Bone marrow (tissue), 2 donors: Measurements from ENCODE around the gene NINJ1.

Experiments
- DNase-seq, 2 donors: peaks; one replicate each; lab custom pipeline; 2025; lab: John Stamatoyannopoulos, UW

Gene NINJ1

GRCh38 chr9:93099551-93100275, 34.3 kb downstream of the NINJ1 start:
- no peak for DNase-seq

DNA sequence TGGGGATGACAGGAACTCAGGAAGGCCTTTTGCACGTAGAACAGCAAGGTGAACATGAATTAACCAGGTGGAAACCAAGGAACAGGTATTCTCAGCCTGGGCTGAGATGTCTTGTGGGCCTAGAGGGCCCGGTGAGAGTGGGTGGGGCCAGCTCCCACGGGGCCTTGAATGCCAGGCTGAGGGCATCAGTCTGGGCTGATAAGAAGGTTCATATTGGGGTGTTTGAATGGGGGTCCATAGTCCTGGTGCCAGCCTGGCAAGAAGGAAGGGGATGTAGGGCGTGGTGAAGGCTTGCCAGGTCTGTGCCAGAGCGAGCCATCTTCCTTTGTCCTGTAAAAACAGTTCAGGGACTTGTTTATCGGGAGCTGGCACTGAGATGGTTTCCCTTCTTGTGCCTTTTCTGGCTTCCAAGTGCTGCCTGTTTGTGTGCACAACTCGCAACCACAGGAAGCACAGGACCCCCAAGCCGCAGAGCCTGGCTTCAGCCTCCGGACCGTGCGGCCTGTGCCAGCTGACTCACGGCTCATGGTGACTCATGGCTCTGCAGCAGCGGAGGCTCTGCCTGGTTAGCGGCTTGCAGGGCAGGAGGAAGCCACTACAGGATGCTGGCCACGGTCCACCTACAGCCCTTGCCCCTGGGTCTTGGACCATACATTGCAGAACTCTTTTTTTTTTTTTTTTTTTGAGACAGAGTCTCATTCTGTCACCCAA, 35.7 kb downstream of the NINJ1 start:
- DNase-seq: peak; percentile 66 to 88

GRCh38 chr9:93097511-93098201, 36.4 kb downstream of the NINJ1 start:
- no peak for DNase-seq

- no peak for DNase-seq
Observed at GRCh38 chr9:93096811-93097382, 37.2 kb downstream of the NINJ1 start.

- no peak for DNase-seq
Observed at GRCh38 chr9:93096131-93096802, 37.8 kb downstream of the NINJ1 start, which contains the start of gene CARD19. Gene CARD19, plus strand, starts transcription at chr9:93096217. Its CDS starts 129 bp downstream, at chr9:93096346.

- peak; percentile 98 to 99 for DNase-seq
Observed at GRCh38 chr9:93095205-93096130, 38.6 kb downstream of the NINJ1 start.

DNA sequence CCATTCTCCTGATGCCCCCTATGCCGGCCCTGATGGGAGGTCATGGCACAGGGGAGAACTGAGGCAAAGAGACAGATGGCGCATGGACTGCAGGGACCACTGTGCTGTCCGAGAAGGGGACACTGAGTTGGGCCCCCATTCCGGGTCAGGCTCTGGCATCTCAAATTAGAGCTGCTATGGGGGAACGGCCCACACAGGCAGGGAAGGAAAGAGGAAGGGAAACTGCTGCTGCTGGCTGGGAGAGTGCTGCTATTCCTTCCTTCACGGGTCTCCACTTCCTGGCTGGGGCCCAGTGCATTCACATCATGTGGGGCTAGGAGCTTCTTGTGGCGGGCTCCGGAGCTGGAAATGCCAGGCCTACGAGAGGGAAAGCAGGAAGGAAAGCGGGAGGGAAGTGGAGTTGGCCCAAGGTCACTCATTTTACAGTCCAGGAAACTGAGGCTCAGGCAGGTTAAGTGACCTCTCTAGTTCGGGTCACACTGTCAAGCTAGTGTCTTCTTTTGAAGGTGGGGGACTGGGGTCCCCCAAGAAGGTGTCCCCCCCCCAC, 39.3 kb downstream of the NINJ1 start:
- peak in 1 of 2 donors; percentile 25 for DNase-seq

DNA sequence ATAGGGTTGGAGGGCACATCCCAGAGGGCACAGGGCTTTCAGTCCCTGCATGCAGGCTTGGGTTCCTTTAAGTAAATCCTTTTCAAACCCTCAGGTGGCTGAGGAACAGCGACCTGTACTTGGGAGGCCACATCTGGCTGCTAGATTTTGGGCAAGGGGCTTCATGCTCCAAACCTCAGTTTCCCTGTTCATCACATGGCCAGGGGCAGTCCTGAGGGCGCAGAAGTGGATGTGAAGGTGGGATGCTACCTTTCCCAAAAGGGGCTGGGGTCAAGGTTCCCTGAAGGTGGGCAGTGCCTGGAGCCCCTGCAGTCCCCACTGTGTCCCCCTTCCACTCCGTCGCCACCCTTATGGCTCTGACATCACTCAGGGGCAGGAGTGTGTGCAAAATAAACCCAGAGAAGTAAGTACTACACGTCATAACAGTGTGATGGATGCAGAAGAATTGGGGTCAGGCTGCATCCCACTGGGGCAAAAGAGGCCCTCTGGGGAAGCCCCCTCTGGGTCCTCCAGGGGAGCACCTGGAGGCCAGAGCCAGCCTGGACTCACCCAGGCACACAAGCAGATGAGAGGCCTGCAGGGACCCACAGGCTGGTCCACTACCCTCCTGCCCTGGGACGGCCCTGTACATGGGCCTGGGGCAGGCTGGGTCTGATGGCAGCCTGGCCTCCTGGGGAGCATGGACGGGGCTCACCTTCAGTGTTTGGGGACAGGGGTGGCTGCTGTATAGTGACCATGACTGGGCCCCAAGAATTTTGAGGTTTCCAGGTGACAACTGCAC, 40.0 kb downstream of the NINJ1 start:
- no peak for DNase-seq

GRCh38 chr9:93093127-93093876, 40.7 kb downstream of the NINJ1 start:
- no peak for DNase-seq

- no peak for DNase-seq
Observed at GRCh38 chr9:93092251-93092991, 41.6 kb downstream of the NINJ1 start.

DNA sequence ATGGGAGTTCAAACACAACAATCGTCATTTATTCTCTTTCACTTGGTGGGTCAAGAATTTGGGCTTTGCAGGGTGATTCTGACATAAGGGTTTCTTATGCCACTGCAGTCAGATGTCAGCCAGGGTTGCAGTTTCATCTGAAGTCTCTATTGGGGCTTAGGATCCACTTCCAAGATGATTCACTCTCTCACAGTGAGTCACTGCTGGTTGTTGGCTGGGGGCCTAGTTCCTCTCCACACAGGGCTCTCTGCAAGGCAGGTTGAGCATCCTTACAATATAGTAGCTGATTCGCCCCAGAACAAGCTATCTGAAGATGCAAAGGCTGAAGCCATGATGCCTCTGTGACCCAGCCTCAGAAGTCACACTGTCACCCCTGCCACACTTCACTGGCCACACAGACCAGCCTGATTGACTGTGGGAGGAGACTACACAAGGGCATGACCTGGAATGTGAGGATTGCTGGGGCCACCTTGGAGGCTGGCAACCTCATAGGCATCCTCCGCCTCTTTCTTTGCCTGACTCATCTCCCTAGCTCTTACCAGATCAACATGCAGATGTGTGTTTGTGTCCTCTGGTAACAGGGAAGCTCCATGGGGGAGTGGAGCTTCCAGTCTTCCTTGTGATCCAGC, 42.5 kb downstream of the NINJ1 start:
- DNase-seq: peak; percentile 53 to 55

GRCh38 chr9:93091056-93091452, 43.0 kb downstream of the NINJ1 start:
- DNase-seq: no peak

DNA sequence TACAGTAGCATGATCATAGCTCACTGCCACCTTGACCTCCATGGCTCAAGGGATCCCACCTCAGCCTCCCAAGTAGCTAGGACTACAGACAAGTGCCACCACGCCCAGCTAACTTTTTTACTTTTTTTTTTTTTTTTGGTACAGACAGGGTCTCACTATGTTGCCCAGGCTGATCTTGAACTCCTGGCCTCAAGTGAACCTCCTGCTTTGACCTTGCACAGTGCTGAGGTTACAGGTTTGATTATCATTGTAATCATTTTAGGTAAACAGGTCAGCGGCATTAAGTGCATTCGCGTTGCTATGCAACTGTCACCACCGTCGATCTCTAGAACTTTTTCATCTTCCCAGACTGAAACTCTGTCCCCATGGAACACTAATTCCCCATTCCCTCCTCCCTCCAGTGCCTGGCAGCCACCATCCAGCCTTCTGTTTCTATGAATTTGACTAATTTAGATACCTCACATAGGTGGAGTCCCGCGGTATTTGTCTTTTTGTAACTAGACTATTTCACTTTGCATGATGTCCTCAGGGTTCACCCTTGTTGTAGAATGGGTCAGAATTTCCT, 43.9 kb downstream of the NINJ1 start:
- no peak for DNase-seq

DNA sequence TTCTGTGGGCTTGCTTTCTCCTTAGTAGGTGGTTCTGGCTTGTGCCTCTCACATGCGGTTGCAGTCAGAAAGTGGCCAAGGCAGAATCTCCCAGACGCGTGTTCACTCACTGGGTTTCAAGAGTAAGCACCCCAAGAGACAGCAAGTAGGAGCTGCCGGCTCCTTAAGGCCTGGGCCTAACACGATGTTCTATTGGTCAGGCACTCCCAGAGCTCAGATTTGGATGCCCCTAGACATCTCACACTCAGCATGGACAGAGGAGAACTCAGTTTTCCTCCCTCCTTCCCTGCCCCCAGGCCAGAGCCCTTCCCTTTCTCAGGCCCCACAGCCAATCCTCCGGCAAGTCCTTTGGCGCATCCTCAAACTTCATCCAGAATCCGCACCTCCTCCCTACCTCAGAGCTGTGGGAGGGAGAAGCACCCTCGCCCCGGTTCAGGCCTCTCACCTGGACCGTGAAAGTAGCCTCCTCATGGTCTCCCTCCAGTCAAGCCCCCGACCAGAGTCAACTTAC, 44.5 kb downstream of the NINJ1 start:
- DNase-seq: no peak

DNA sequence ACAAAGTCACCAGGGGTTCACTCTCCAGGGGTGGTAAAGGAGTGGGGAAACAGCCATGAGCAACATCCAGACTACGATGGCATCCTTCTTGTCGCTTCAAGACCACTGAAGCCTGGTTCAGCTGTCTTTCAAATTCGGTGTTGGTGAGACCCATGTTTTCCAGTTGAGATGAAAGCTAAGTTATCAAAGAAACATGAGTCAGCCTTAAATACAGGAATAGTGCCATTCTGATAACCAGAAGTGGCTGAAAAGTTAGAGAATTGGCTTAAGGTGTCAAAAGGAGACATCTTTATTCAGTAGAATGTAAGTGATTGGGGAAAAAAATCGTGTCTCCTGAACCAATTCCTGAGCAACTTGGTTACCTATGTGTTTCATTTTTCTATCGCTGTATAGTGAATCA, 45.0 kb downstream of the NINJ1 start:
- DNase-seq: no peak

DNA sequence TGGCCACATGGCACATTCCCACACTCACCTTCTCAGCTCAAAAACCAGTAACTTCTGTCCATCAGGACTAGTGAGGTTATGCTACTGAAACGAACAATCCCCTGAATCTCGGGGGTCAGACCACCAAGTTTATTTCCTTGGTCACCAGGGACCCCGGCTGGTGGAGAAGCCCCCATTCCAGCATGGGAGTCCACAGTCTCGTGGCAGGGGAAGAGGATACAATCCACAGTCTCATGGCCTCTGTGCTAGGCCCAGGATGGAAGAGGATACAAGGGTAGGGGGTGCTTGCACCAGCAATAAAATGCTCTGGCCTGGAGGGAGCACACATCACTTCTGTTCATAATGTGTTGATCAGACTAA, 45.4 kb downstream of the NINJ1 start:
- DNase-seq: no peak

DNA sequence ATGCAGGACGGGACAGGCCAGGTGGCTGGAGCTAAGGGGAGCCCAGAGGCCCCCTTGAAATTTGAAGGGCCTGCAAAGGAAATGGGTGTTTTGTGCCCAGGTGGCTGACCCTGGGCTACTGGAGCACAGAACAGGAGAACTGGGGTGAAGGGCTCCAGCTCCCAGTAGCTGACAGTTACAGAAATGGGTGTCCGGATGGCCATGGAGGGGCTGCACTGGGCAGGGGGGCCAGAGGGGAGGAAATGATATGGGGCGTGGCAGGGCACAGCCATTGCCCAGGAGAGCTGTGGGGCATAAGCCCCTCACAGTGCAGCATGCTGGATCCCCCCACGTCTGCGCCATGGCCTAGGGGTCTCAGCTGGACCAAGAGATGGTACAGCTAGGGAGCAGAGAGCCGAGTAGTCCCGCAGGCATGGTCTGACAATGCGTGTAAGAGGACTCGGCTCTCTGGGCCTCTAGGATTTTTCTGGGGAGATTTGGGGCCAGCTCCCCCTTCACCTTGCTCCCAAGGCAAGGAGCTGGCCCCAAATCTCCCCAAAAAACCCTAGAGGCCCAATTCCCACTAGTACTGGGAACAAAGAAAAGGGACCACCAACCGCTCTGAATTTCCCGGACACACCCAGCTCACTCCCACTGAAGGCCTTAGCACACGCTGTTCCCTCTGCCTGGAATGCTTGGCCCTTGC, 45.9 kb downstream of the NINJ1 start:
- no peak for DNase-seq
